H1 (cell line): ENCODE results near the gene RIMS3. TPM values are rescaled to one million over a fixed set of nuclear protein-coding genes. Genes with fewer than 3 reads are reported as not detected.

Source experiments
- CTCF ChIA-PET: fragments of 300-600 bp; sonication (Branson Sonifier 250); formaldehyde crosslinking; loops from one replicate; lab custom pipeline; 2021; ENCODE audit not compliant: partially characterized antibody; lab: Charles Lee
- POLR2A ChIA-PET: fragments of 300-600 bp; sonication (Branson Sonifier 250); formaldehyde crosslinking; loops from one replicate; lab custom pipeline; 2021; ENCODE audit warnings: inconsistent platforms; ENCODE audit not compliant: partially characterized antibody; lab: Charles Lee
- DNase-seq, 2 experiments: peaks; one replicate each; pipeline versions ENCODE4 v3.0.0 to v3.0.0-alpha.2; 2010 to 2022; ENCODE audit warnings: low spot score in 2 of 2, low read depth in 1 of 2, mixed read lengths in 1 of 2
- FAIRE-seq: peaks from 2 replicates; lab custom pipeline; 2011; peaks lifted over from hg19 to GRCh38; lab: Jason Lieb, UNC
- H2AFZ ChIP-seq: 2 replicates; pipeline ENCODE4 v1.8.1; 2012; ENCODE audit warnings: low read length, inconsistent platforms
- H2AK5ac ChIP-seq: 2 replicates; pipeline ENCODE4 v1.6.1; 2013; ENCODE audit warnings: low read depth, low read length
- H2BK120ac ChIP-seq: replicated peaks from 2 replicates; pipeline ENCODE3; 2013; ENCODE audit warnings: low read depth, low read length, inconsistent platforms
- H2BK12ac ChIP-seq: 2 replicates; pipeline ENCODE4 v1.6.1; 2013; ENCODE audit warnings: low read depth, low read length
- H2BK15ac ChIP-seq: 2 replicates; pipeline ENCODE4 v1.6.1; 2013; ENCODE audit warnings: low read length
- H2BK20ac ChIP-seq: 2 replicates; pipeline ENCODE4 v1.6.1; 2013; ENCODE audit warnings: low read length
- H2BK5ac ChIP-seq: 2 replicates; pipeline ENCODE4 v1.6.1; 2013; ENCODE audit warnings: low read depth, low read length
- H3K14ac ChIP-seq: 2 replicates; pipeline ENCODE4 v1.6.1; 2013; ENCODE audit warnings: inconsistent platforms; ENCODE audit not compliant: insufficient read length
- H3K18ac ChIP-seq: 2 replicates; pipeline ENCODE4 v1.6.1; 2013; ENCODE audit warnings: low read length; ENCODE audit errors: extremely low read depth
- H3K23ac ChIP-seq: 2 replicates; pipeline ENCODE4 v1.6.1; 2013; ENCODE audit warnings: inconsistent platforms; ENCODE audit not compliant: insufficient read length
- H3K23me2 ChIP-seq: 2 replicates; pipeline ENCODE4 v1.6.1; 2013; ENCODE audit warnings: low read depth, low read length
- H3K27ac ChIP-seq: 2 replicates; pipeline ENCODE4 v1.6.1; 2011; ENCODE audit warnings: low read depth, low read length, inconsistent platforms
- H3K27me3 ChIP-seq, 4 experiments: replicated peaks in 1 of 4; 1 replicate in 1 of 4; 2 replicates in 3 of 4; pipeline versions ENCODE4 v1.6.1 to v1.8.1; 2011 to 2013; ENCODE audit warnings: low read length in 3 of 4, mild to moderate bottlenecking in 3 of 4, inconsistent platforms in 2 of 4, mixed read lengths in 2 of 4, moderate library complexity in 1 of 4; ENCODE audit not compliant: control insufficient read depth in 3 of 4, insufficient read depth in 3 of 4; ENCODE audit errors: extremely low read depth in 1 of 4
- H3K36me3 ChIP-seq, 4 experiments: 2 replicates each; pipeline versions ENCODE4 v1.6.1 to v1.8.1; 2011 to 2013; ENCODE audit warnings: mild to moderate bottlenecking in 4 of 4, low read length in 3 of 4, moderate library complexity in 2 of 4, control low read depth in 1 of 4, inconsistent platforms in 1 of 4; ENCODE audit not compliant: insufficient read depth in 4 of 4, control insufficient read depth in 2 of 4
- H3K4ac ChIP-seq: replicated peaks from 2 replicates; pipeline ENCODE3; 2013; ENCODE audit warnings: low read length, low read depth, mixed read lengths, inconsistent platforms; ENCODE audit not compliant: insufficient read length
- H3K4me1 ChIP-seq, 4 experiments: replicated peaks in 1 of 4; 1 replicate in 1 of 4; 2 replicates in 3 of 4; pipeline versions ENCODE4 v1.6.1 to v1.8.1; 2011 to 2013; ENCODE audit warnings: low read length in 3 of 4, inconsistent platforms in 2 of 4, mixed read lengths in 1 of 4; ENCODE audit not compliant: insufficient read depth in 4 of 4, control insufficient read depth in 3 of 4
- H3K4me2 ChIP-seq, 2 experiments: 2 replicates each; pipeline versions ENCODE4 v1.6.1 to v1.8.1; 2011 to 2013; ENCODE audit warnings: low read depth in 2 of 2, low read length in 2 of 2, control low read depth in 1 of 2, inconsistent platforms in 1 of 2, mild to moderate bottlenecking in 1 of 2; ENCODE audit not compliant: insufficient read depth in 1 of 2
- H3K4me3 ChIP-seq, 4 experiments: fragments of 200-600, 300-600 bp in 1 of 4; sonication (generic), shearing (Covaris generic), sonication (Bioruptor Twin) in 1 of 4; 2 replicates each; pipeline versions ENCODE4 v1.5.1 to v1.8.1; 2011 to 2016; ENCODE audit warnings: low read length in 4 of 4, low read depth in 3 of 4, control low read depth in 2 of 4, inconsistent platforms in 2 of 4, mild to moderate bottlenecking in 2 of 4, mixed read lengths in 1 of 4, moderate library complexity in 1 of 4; ENCODE audit not compliant: insufficient read depth in 2 of 4; ENCODE audit errors: extremely low read depth in 1 of 4
- H3K56ac ChIP-seq: replicated peaks from 2 replicates; pipeline ENCODE3; 2013; ENCODE audit warnings: low read depth, mild to moderate bottlenecking, mixed read lengths, low read length, inconsistent platforms; ENCODE audit not compliant: insufficient read length
- H3K79me1 ChIP-seq: 2 replicates; pipeline ENCODE4 v1.6.1; 2013; ENCODE audit warnings: low read depth, low read length, control low read depth
- H3K79me2 ChIP-seq, 2 experiments: 2 replicates each; pipeline versions ENCODE4 v1.6.1 to v1.8.1; 2012 to 2013; ENCODE audit warnings: low read length in 2 of 2, mild to moderate bottlenecking in 2 of 2, inconsistent platforms in 1 of 2; ENCODE audit not compliant: insufficient read depth in 2 of 2, control insufficient read depth in 1 of 2
- H3K9ac ChIP-seq, 4 experiments: replicated peaks in 1 of 4; 1 replicate in 1 of 4; 2 replicates in 3 of 4; pipeline versions ENCODE4 v1.6.1 to v1.8.1; 2011 to 2013; ENCODE audit warnings: low read depth in 3 of 4, low read length in 3 of 4, control low read depth in 2 of 4, mild to moderate bottlenecking in 2 of 4, moderate library complexity in 2 of 4, inconsistent platforms in 1 of 4; ENCODE audit errors: extremely low read depth in 1 of 4
- H3K9me3 ChIP-seq, 2 experiments: 2 replicates each; pipeline versions ENCODE4 v1.6.1 to v1.8.1; 2012 to 2013; ENCODE audit warnings: mild to moderate bottlenecking in 2 of 2, moderate library complexity in 2 of 2, control low read depth in 1 of 2, inconsistent platforms in 1 of 2, low read depth in 1 of 2, low read length in 1 of 2, mixed read lengths in 1 of 2; ENCODE audit not compliant: insufficient read depth in 2 of 2
- H4K20me1 ChIP-seq, 2 experiments: replicated peaks in 1 of 2; 2 replicates each; pipeline versions ENCODE3 to v1.8.1; 2011 to 2013; ENCODE audit warnings: inconsistent platforms in 2 of 2, low read length in 2 of 2, mild to moderate bottlenecking in 1 of 2; ENCODE audit not compliant: insufficient read depth in 2 of 2, control insufficient read depth in 1 of 2
- H4K5ac ChIP-seq: 2 replicates; pipeline ENCODE4 v1.6.1; 2013; ENCODE audit warnings: low read length, low read depth, mixed read lengths, inconsistent platforms; ENCODE audit not compliant: insufficient read length
- H4K8ac ChIP-seq: 2 replicates; pipeline ENCODE4 v1.8.0; 2013; ENCODE audit warnings: mild to moderate bottlenecking, moderate library complexity, low read length, inconsistent platforms; ENCODE audit not compliant: insufficient read depth; ENCODE audit errors: extremely low read depth
- H4K91ac ChIP-seq: replicated peaks from 2 replicates; pipeline ENCODE3; 2013; ENCODE audit warnings: low read length, mixed read lengths, inconsistent platforms; ENCODE audit not compliant: insufficient read length
- CTCF ChIP-seq, 3 experiments: IDR thresholded peaks; 1 replicate in 2 of 3; 2 replicates in 1 of 3; pipeline versions ENCODE4 v1.5.1 to v1.6.1; 2011; ENCODE audit warnings: low read length in 3 of 3, mild to moderate bottlenecking in 3 of 3, inconsistent platforms in 2 of 3, low read depth in 1 of 3, moderate library complexity in 1 of 3; ENCODE audit not compliant: insufficient read depth in 1 of 3; ENCODE audit errors: control extremely low read depth in 1 of 3
- KDM5A ChIP-seq: fragments of 200-600 bp; IDR thresholded peaks from 2 replicates; pipeline ENCODE4 v1.7.1; 2012; ENCODE audit warnings: mild to moderate bottlenecking, low read length, inconsistent platforms, mixed read lengths
- SP1 ChIP-seq: IDR thresholded peaks from 2 replicates; pipeline ENCODE4 v1.6.1; 2011; ENCODE audit warnings: low read depth, low read length
- WGBS, 2 experiments: shearing (Covaris generic) in 1 of 2; methylation state at CpG; one replicate each; pipeline versions ENCODE4 v1.1.6 to v1.1.7; 2013 to 2015; ENCODE audit warnings: low lambda C conversion rate in 2 of 2, mixed read lengths in 2 of 2, inconsistent platforms in 1 of 2, low coverage in 1 of 2, missing lambda C conversion rate in 1 of 2; ENCODE audit not compliant: insufficient replicate concordance in 2 of 2, insufficient coverage in 1 of 2, insufficient read length in 1 of 2; ENCODE audit errors: extremely low coverage in 1 of 2, missing lambda C conversion rate in 1 of 2; 5-methylcytosine and 5-hydroxymethylcytosine counted together
- polyA plus RNA-seq, 7 experiments: library from polyadenylated mRNA; depleted of rRNA in 3 of 7; stranded (reverse) in 5 of 7; unstranded in 2 of 7; fragments of >200 nt in 5 of 7; fragments of 200-250 nt in 2 of 7; gene quantifications; 1 replicate in 5 of 7; 2 replicates in 1 of 7; 4 replicates in 1 of 7; pipeline versions ENCODE4 v1.2.1 to v1.2.3, GENCODE V29; 2011 to 2013; ENCODE audit warnings: missing spikeins in 2 of 7, mixed read lengths in 2 of 7
- total RNA-seq: library from RNA; stranded (reverse); fragmentation: NEBNext Ultra II Directional; extraction: Animal tissue kit (Norgen Biotek cat#: 25700); gene quantifications from 2 replicates; pipeline ENCODE4 v1.2.1, GENCODE V29; 2021

Gene RIMS3
- total and polyA plus RNA-seq, 2 of the 8 experiments (the other 6 are each of a cell fraction or from before 2014, with no cell fraction given): 13.3 to 20.6 TPM

- CTCF ChIA-PET: interaction anchor here (0.9 to 1.3 kb wide), 2 partner anchors 23 to 51 kb away, joined by 5 to 6 read pairs; no protein-coding TSS in a partner anchor
Measured at GRCh38 chr1:40676501-40676900, 11.0 kb upstream of the RIMS3 start.

More at GRCh38 chr1:40676501-40676900, 11.0 kb upstream of the RIMS3 start:
- no peak overlapping the region for H4K91ac ChIP-seq
- no peak overlapping the region for H2AK5ac ChIP-seq
- 100% methylated on average over 1 of the region's 1 CpG; no CpG with 5 or more reads in 1 of the 2 experiments for WGBS, 2 experiments
- no peak overlapping the region for H3K4ac ChIP-seq
- TF ChIP-seq KDM5A (no peak), SP1 (no peak), CTCF (IDR thresholded peaks at IDR 0.05; ENCODE audit: control extremely low read depth in 1 of 3, insufficient read depth in 1 of 3, low read depth in 1 of 3, low read length in 3 of 3) (no peak)
- no peak overlapping the region for H2BK120ac ChIP-seq
- H3K4me2 ChIP-seq: no peak overlapping the region
- H3K79me1 ChIP-seq: no peaks in the 10 kb centered on the region
- no peak overlapping the region for H3K9ac ChIP-seq
- H4K5ac ChIP-seq: no peak overlapping the region
- H2BK20ac ChIP-seq: no peak overlapping the region
- no peaks in the 10 kb centered on the region for H3K79me2 ChIP-seq
- no peak overlapping the region for H2BK12ac ChIP-seq
- no peak overlapping the region for H3K27ac ChIP-seq
- H3K4me3 ChIP-seq: no peak overlapping the region
- H3K14ac ChIP-seq: no peak overlapping the region
- no peak overlapping the region; the same call in 1 of the 2 replicates for H3K18ac ChIP-seq
- H3K4me1 ChIP-seq: no peaks in the 10 kb centered on the region
- no peak overlapping the region for H3K56ac ChIP-seq
- no peak overlapping the region for H3K23ac ChIP-seq
- FAIRE-seq: no peak
- POLR2A ChIA-PET: interaction anchor here (1.0 to 3.5 kb wide), 3 partner anchors 12 to 15 kb away, joined by 3 to 23 read pairs (median 4); partner anchors contain the start of gene NFYC
- H4K20me1 ChIP-seq: no peaks in the 10 kb centered on the region
- no peaks in the 10 kb centered on the region for H3K23me2 ChIP-seq
- H2AFZ ChIP-seq: no peak overlapping the region
- no peak overlapping the region for H2BK15ac ChIP-seq
- no peak overlapping the region for H4K8ac ChIP-seq
- DNase-seq: no peak
- H2BK5ac ChIP-seq: no peak overlapping the region
- H3K9me3 ChIP-seq: no peaks in the 10 kb centered on the region
- H3K27me3 ChIP-seq: no peaks in the 10 kb centered on the region
- no peaks in the 10 kb centered on the region for H3K36me3 ChIP-seq
